ENCODE data around the gene TP73.

TP73 gene

DNA sequence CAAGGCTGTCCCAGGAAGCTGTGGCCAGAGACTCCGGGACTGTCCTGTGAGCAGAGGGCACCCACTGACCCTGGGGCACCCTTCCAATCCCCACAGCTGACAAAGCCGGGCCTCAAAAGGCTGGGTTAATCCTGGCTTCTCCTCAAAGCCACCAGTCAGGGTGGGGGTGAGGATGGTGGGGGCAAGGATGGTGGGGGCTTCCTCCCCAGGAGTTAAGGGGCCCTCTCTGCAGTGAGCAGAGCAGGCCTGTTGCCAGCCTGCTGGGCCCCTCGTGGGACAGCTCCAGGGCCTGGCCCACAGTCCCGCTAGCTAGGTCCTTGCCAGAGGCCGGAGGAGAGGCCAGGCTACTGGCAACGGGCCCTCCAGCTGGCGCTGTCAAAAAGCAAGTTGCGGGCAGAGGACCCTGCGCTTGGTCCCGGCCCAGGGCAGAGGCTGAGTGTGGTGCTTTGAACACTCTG lies 62.0 kb downstream of the TP73 start:
- DNase-seq (ENCODE audit: extremely low read depth, low read depth): no peak
- TF ChIP-seq, protein P1, sequence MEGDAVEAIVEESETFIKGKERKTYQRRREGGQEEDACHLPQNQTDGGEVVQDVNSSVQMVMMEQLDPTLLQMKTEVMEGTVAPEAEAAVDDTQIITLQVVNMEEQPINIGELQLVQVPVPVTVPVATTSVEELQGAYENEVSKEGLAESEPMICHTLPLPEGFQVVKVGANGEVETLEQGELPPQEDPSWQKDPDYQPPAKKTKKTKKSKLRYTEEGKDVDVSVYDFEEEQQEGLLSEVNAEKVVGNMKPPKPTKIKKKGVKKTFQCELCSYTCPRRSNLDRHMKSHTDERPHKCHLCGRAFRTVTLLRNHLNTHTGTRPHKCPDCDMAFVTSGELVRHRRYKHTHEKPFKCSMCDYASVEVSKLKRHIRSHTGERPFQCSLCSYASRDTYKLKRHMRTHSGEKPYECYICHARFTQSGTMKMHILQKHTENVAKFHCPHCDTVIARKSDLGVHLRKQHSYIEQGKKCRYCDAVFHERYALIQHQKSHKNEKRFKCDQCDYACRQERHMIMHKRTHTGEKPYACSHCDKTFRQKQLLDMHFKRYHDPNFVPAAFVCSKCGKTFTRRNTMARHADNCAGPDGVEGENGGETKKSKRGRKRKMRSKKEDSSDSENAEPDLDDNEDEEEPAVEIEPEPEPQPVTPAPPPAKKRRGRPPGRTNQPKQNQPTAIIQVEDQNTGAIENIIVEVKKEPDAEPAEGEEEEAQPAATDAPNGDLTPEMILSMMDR (IDR thresholded peaks at IDR 0.05; ENCODE audit: low read depth, low read length): no peak

DNA sequence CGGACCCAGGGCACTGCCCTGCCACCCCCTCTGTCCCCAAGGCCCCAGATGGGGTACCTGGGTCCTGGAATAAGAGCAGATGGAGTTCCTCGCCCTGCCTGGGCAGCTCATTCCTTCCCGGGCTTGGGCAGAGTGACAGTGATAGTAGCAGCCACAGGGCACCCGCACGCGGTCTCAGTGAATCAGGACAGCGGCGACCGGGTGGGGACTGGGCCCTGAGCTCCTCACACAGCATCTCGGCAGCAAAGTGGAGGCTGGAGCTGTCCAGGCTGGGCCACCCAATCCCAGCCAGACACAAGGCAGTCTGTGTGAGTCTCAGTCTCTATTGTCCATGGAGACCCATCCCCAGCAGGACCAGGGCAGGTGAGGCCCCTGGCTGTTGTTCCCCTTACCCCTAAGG lies 62.5 kb downstream of the TP73 start:
- DNase-seq (ENCODE audit: extremely low read depth, low read depth): no peak
- TF ChIP-seq, protein P1 (IDR thresholded peaks at IDR 0.05; ENCODE audit: low read depth, low read length): no peak

DNA sequence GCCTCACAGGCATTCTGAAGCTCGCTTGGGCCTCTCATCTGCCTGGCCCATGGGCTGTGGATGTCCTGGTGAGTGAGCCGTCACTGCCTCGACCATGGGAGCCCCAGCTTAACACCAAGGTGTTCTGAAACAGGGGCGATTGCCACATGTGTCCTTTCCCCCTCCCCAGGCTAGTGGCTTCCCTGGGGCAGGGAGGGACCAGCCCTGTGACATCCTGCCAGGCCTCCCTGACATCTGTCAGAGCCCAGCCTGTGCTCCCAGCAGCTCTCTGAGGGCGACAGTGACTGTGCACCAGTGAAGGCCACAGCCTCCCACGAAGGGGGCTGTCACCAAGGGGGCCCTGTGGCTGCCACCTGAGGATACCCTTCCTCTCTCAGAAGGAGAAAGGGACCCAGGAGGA lies 64.0 kb downstream of the TP73 start:
- TF ChIP-seq, protein P1 (IDR thresholded peaks at IDR 0.05; ENCODE audit: low read depth, low read length): no peak
- DNase-seq (ENCODE audit: extremely low read depth, low read depth): no peak

DNA sequence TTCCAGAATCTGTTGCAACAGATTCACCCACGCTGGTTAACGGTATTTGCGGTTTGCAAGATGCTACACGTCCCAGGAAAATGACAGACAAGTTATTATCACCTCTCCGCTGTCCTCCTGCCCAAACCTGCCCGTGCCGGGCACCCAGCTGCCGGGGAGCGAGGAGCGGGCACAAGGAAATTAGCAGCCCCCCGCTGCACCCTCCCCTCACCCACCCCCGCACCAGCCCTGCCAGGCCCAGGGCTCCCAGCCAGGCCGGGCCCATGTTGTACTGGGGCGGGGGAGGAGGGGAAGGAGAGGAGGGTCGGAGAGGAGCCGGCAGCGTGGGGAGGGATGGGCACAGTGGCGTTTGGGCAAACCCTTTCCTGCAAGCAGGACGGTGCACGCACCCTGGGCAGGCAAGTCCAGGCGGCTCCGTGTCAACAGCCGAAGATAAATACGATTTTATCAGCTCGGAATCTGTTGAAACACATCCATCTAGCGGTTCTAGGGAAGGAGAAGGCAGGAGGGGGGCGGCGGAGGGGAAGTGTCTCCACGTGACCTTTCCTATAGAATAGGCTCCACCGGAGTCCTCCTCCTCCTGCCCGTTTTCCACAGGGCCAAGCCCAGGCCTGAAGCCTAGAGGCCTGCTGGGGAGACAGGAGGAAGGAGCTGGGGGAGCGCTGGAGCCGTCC lies 64.9 kb downstream of the TP73 start:
- TF ChIP-seq, protein P1 (IDR thresholded peaks at IDR 0.05; ENCODE audit: low read depth, low read length): no peak
- DNase-seq (ENCODE audit: extremely low read depth, low read depth): no peak

DNA sequence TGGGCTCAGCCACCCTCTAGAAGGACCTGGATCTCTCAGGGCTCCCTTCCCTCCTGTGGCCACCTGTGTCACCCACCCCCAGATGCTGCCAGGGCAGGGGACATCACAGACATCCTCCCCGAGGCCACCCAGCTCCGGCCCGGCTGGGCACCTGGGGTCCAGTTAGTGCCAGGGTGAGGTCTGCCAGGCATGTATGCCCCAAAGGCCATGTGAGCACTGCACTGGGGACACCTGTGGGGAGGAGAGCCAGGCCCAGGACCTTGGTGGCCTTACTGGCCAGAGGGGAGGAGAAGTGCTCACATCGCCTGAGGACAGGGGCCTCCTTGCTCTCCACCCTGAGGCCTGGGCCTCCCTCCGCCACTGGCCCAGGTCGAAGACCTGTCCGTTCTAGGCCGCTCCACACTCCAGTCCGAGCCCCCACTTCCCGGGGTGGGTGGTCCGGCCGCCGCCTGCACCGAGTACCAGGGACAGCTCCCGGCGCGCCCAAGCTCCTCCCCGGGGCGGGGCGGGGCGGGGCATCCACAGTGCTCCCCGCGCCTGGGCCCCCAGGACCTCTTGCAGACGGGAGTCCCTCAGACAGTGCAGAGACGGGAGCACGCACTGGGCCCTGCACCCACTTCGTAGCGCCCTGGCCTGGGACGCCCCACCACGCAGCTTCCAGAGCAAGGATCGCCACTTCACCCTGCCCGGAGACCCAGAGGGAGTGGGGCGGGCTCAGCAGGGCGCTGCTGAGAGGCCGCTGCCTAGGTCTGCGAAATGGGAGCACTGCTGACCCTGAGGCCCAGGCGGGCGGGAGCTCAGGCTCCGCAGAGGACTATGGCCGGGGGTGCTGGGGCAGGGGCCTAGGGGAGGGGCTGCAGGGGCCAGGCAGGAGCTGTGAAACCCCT lies 65.6 kb downstream of the TP73 start:
- DNase-seq (ENCODE audit: extremely low read depth, low read depth): no peak
- TF ChIP-seq, protein P1 (IDR thresholded peaks at IDR 0.05; ENCODE audit: low read depth, low read length): no peak

DNA sequence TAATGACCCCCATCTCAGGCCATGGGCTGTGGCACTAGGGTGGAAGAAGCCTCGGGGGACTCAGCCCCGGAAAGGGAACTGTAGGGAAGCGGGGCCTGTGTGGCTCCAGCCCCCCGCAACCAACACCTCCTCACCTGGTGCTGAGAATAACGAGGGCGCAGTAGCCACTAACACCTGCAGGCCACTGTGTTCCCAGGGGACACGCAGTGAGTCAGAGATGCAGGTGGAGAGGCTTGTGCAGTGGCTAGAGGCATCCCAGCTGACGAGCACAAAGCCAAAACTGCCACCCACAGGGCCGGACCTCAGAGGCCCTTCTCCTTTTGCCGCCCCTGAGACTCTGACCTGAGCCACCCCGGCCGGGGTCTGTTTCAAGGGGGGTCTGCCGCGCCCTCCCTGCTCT lies 66.4 kb downstream of the TP73 start:
- TF ChIP-seq, protein P1 (IDR thresholded peaks at IDR 0.05; ENCODE audit: low read depth, low read length): no peak
- DNase-seq (ENCODE audit: extremely low read depth, low read depth): no peak

DNA sequence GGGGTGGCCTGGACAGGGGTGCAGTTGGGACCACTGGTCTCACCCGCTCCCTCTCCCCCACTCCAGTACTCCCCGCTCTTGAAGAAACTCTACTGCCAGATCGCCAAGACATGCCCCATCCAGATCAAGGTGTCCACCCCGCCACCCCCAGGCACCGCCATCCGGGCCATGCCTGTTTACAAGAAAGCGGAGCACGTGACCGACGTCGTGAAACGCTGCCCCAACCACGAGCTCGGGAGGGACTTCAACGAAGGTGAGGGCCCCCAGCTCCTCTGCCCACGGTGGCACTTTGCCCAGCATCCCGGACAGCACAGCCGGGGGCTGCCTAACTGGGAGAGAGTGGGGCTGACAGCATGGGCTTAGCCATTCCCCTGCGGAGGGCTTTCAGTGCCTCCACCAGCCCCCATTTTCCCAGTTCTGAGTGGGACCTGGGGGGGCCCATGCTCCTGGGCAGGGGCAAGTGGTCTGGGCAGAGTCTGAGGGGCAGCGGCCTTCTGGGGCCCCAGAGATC lies 69.7 kb downstream of the TP73 start:
- TF ChIP-seq, protein P1 (IDR thresholded peaks at IDR 0.05; ENCODE audit: low read depth, low read length): no peak
- DNase-seq (ENCODE audit: extremely low read depth, low read depth): no peak
